HuH-7.5 (cell line): ENCODE measurements around the gene TMEM225B.
"Not testable (repeated sequence)": the region's sequence is repeated elsewhere in the genome, so short reads cannot be mapped to it uniquely, and the experiment has no call there.

Experiments
- DNase-seq: peaks from one replicate; pipeline ENCODE4 v3.0.0; 2011; ENCODE audit warnings: low spot score

The TMEM225B gene

DNA sequence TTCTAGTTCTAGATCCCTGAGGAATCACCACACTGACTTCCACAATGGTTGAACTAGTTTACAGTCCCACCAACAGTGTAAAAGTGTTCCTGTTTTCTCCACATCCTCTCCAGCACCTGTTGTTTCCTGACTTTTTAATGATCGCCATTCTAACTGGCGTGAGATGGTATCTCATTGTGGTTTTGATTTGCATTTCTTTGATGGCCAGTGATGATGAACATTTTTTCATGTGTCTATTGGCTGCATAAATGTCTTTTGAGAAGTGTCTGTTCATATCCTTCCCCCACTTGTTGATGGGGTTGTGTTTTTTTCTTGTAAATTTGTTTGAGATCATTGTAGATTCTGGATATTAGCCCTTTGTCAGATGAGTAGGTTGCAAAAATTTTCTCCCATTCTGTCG, 56.6 kb downstream of the TMEM225B start:
- DNase-seq = not testable (repeated sequence)

DNA sequence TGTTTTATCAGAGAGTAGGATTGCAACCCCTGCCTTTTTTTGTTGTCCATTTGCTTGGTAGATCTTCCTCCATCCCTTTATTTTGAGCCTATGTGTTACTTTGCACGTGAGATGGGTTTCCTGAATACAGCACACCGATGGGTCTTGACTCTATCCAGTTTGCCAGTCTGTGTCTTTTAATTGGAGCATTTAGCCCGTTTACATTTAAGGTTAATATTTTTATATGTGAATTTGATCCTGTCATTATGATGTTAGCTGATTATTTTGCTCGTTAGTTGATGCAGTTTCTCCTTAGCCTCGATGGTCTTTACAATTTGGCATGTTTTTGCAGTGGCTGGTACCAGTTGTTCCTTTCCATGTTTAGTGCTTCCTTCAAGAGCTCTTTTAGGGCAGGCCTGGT, 59.8 kb downstream of the TMEM225B start:
- not testable (repeated sequence) for DNase-seq
